Fibroblast of gingiva (primary cell): ENCODE measurements around the gene ROS1.
A peak's percentile ranks its signal among the peaks of the same experiment; 100 is the strongest.
"Not testable (repeated sequence)": the region's sequence is repeated elsewhere in the genome, so short reads cannot be mapped to it uniquely, and the experiment has no call there.

ENCODE experiments used
- DNase-seq: peaks from one replicate; pipeline ENCODE4 v3.0.0-alpha.2; 2011; ENCODE audit warnings: low read depth

Gene ROS1

GRCh38 chr6:117266257-117267053 is 159.3 kb downstream of the ROS1 start:
- no peak for DNase-seq

GRCh38 chr6:117265410-117266256 is 160.1 kb downstream of the ROS1 start, which contains the start of gene VGLL2:
Gene VGLL2, plus strand, starts transcription at chr6:117265558. Its CDS starts 206 bp downstream, at chr6:117265764.
- DNase-seq, result peak; percentile 14

- DNase-seq, result no peak
Measured at GRCh38 chr6:117264692-117265409, 160.9 kb downstream of the ROS1 start.

DNA sequence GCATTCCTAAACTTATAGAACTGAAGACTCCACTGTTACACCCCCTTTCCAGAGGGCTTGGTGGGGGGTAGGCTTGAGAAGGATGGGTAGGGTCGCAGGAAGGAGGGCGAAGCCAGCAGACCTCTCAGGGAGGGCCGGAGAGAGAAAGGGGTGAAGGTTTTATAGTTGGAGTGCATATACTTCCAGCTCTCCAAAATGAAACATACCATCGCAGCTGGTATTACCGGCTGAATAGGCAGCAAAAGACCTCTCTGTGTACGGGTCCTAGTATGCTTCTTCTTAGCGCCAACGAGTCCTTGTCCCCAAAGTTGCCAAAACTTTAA is 161.4 kb downstream of the ROS1 start:
- DNase-seq, result no peak

GRCh38 chr6:117263353-117263927 is 162.3 kb downstream of the ROS1 start:
- DNase-seq, result no peak

DNA sequence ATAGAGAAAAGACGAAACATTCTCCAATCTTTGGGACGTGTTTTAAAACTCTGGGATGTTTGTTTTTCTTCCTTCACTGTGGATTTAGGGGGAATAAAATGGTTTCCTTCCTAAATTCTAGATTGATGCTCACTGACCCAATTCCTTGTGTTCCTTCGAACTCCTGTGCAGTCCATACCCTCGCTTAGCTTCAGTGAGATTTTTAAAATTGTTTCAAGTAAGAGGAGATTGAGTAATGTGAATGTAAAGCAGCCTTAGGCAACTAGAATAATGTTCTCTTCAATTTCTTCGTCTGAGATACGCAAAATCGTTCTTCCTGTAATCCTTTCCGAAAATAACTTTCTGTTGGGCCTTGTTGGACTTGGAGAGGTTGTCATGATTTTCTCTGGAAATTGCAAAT is 162.9 kb downstream of the ROS1 start:
- DNase-seq, result no peak

DNA sequence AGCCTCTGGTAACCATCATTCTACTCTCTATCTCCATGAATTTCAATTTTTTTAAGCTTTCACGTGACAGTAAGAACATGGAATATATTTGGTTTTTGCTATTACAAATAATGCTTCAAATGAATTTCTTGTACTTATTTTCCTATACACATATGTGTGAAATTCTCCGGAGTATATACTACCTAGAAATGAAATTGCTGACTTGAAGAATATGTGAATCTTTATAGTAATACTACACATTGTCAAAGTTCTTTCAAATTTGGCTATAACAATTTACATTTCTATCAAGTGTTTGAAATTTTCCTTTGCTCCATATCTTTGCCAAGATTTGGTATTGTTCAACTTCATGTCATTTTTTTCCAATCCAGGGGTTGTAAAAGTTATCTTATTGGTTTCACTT is 172.0 kb downstream of the ROS1 start:
- DNase-seq, result no peak

DNA sequence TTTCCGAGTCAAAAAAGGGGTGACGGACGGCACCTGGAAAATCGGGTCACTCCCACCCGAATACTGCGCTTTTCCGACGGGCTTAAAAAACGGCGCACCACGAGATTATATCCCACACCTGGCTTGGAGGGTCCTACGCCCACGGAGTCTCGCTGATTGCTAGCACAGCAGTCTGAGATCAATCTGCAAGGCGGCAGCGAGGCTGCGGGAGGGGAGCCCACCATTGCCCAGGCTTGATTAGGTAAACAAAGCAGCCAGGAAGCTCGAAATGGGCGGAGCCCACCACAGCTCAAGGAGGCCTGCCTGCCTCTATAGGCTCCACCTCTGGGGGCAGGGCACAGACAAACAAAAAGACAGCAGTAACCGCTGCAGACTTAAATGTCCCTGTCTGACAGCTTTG is 180.8 kb downstream of the ROS1 start:
- DNase-seq, result not testable (repeated sequence)

DNA sequence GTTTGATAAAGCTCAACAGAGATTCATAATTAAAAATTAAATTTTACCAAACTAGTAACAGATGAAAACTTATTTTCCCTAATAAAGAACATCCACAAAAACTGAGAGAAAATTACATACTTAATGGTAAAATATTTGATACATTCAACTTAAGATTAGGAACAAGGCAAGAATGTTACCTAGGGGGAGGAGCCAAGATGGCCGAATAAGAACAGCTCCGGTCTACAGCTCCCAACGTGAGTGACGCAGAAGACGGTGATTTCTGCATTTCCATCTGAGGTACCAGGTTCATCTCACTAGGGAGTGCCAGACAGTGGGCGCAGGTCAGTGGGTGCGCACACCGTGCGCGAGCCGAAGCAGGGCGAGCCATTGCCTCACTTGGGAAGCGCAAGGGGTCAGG is 181.2 kb downstream of the ROS1 start:
- DNase-seq, result not testable (repeated sequence)
